GM21360 (cell line): Measurements from ENCODE around the gene B3GNT5.

Source experiments
- ATAC-seq: cut with Tn5 transposase; IDR thresholded peaks from one replicate; pipeline ENCODE4 v1.9.1; 2021; ENCODE audit warnings: mild to moderate bottlenecking, moderate library complexity; ENCODE audit not compliant: unreplicated experiment

Gene B3GNT5

GRCh38 chr3:183317886-183318865 lies 65.1 kb downstream of the B3GNT5 start:
- ATAC-seq: no peak

GRCh38 chr3:183318877-183319276 lies 65.8 kb downstream of the B3GNT5 start:
- no peak for ATAC-seq

- ATAC-seq: no peak
Measured at GRCh38 chr3:183319371-183319770, 66.3 kb downstream of the B3GNT5 start.
